Neural cell (in vitro differentiated cells): ENCODE measurements around the gene TDRD12. TPM values are rescaled to one million over a fixed set of nuclear protein-coding genes. Genes with fewer than 3 reads are reported as not detected.

ENCODE experiments used
- H2AFZ ChIP-seq: fragments of 200-600, 300-800 bp; sonication (generic), shearing (Covaris generic); 2 replicates; pipeline ENCODE4 v1.6.0; 2014; ENCODE audit warnings: low read depth, mild to moderate bottlenecking, antibody characterized with exemption, low read length, moderate library complexity
- H3F3A ChIP-seq: fragments of 200-600 bp; shearing (Covaris generic); 2 replicates; pipeline ENCODE4 v1.6.1; 2016; ENCODE audit warnings: mild to moderate bottlenecking, moderate library complexity, mixed read lengths, antibody characterized with exemption, low read length; ENCODE audit not compliant: insufficient read depth, poor library complexity, severe bottlenecking
- H3K27ac ChIP-seq: fragments of 200-600, 300-800 bp; sonication (generic), shearing (Covaris generic); 2 replicates; pipeline ENCODE4 v1.5.1; 2014; ENCODE audit warnings: mild to moderate bottlenecking, low read length, moderate library complexity
- H3K27me3 ChIP-seq: fragments of 300-800, 200-600 bp; sonication (generic), shearing (Covaris generic); 2 replicates; pipeline ENCODE4 v1.6.0; 2014; ENCODE audit warnings: mild to moderate bottlenecking, low read depth, low read length, moderate library complexity; ENCODE audit not compliant: insufficient read depth
- H3K36me3 ChIP-seq: fragments of 300-800, 200-600 bp; sonication (generic), shearing (Covaris generic); 2 replicates; pipeline ENCODE4 v1.5.1; 2014; ENCODE audit warnings: mild to moderate bottlenecking, antibody characterized with exemption, low read length, moderate library complexity; ENCODE audit not compliant: insufficient read depth
- H3K4me2 ChIP-seq: fragments of 300-800, 200-600 bp; sonication (generic), shearing (Covaris generic); 2 replicates; pipeline ENCODE4 v1.6.0; 2014; ENCODE audit warnings: mild to moderate bottlenecking, low read length
- H3K4me3 ChIP-seq: fragments of 300-800, 200-600 bp; sonication (generic), shearing (Covaris generic); 2 replicates; pipeline ENCODE4 v1.5.1; 2014; ENCODE audit warnings: mild to moderate bottlenecking, low read length, moderate library complexity
- H3K79me2 ChIP-seq: fragments of 200-600 bp; shearing (Covaris generic); replicated peaks from 2 replicates; pipeline ENCODE4 v1.6.0; 2014; ENCODE audit warnings: mild to moderate bottlenecking, low read length, moderate library complexity; ENCODE audit not compliant: insufficient read depth
- H3K9ac ChIP-seq: fragments of 300-800, 200-600 bp; sonication (generic), shearing (Covaris generic); 2 replicates; pipeline ENCODE4 v1.6.1; 2016; ENCODE audit warnings: mild to moderate bottlenecking, low read length, mixed read lengths
- H3K9me2 ChIP-seq: fragments of 200-600 bp; shearing (Covaris generic); 2 replicates; pipeline ENCODE4 v1.6.1; 2016; ENCODE audit warnings: mild to moderate bottlenecking, low read length, mixed read lengths; ENCODE audit not compliant: insufficient read depth
- H3K9me3 ChIP-seq: fragments of 200-600, 300-800 bp; sonication (generic), shearing (Covaris generic); 2 replicates; pipeline ENCODE4 v1.6.1; 2016; ENCODE audit warnings: mild to moderate bottlenecking, mixed run types, low read length, moderate library complexity, mixed read lengths
- H4K20me1 ChIP-seq: fragments of 200-600 bp; shearing (Covaris generic); 2 replicates; pipeline ENCODE4 v1.6.1; 2016; ENCODE audit warnings: mild to moderate bottlenecking, mixed run types; ENCODE audit not compliant: insufficient read depth
- CTCF ChIP-seq: fragments of 450-650 bp; IDR thresholded peaks from 2 replicates; pipeline ENCODE4 v1.5.1; 2014; ENCODE audit warnings: antibody characterized with exemption, mild to moderate bottlenecking, moderate library complexity; ENCODE audit not compliant: poor library complexity, severe bottlenecking
- EP300 ChIP-seq: fragments of 450-650 bp; conservative IDR thresholded peaks from 2 replicates; pipeline ENCODE4 v1.6.1; 2014; ENCODE audit warnings: antibody characterized with exemption, mild to moderate bottlenecking, moderate library complexity; ENCODE audit not compliant: poor library complexity, severe bottlenecking
- EZH2 ChIP-seq: fragments of 200-600, 300-800 bp; shearing (Covaris generic), sonication (generic); IDR thresholded peaks from 2 replicates; pipeline ENCODE4 v1.6.1; 2014; ENCODE audit warnings: antibody characterized with exemption, low read length, borderline replicate concordance, mild to moderate bottlenecking; ENCODE audit not compliant: insufficient read depth, poor library complexity, severe bottlenecking
- MXI1 ChIP-seq: fragments of 450-650 bp; conservative IDR thresholded peaks from 2 replicates; pipeline ENCODE4 v1.6.1; 2014; ENCODE audit warnings: antibody characterized with exemption, mild to moderate bottlenecking; ENCODE audit not compliant: poor library complexity, severe bottlenecking
- POLR2AphosphoS5 ChIP-seq: IDR thresholded peaks from 2 replicates; pipeline ENCODE4 v1.6.1; 2012
- RAD21 ChIP-seq: fragments of 450-650 bp; conservative IDR thresholded peaks from 2 replicates; pipeline ENCODE4 v1.6.1; 2014; ENCODE audit warnings: antibody characterized with exemption, mild to moderate bottlenecking, moderate library complexity
- REST ChIP-seq: IDR thresholded peaks from 2 replicates; pipeline ENCODE4 v1.6.1; 2012; ENCODE audit warnings: borderline replicate concordance
- SMC3 ChIP-seq: fragments of 450-650 bp; conservative IDR thresholded peaks from 2 replicates; pipeline ENCODE4 v1.6.1; 2014; ENCODE audit warnings: antibody characterized with exemption, mild to moderate bottlenecking, moderate library complexity; ENCODE audit not compliant: poor library complexity
- TAF1 ChIP-seq: IDR thresholded peaks from 2 replicates; pipeline ENCODE4 v1.6.1; 2012; ENCODE audit warnings: low read depth
- polyA plus RNA-seq: library from polyadenylated mRNA; depleted of rRNA; stranded (reverse); fragments of >200 nt; gene quantifications from 2 replicates; pipeline ENCODE4 v1.2.3, GENCODE V29; 2014

Gene TDRD12
- polyA plus RNA-seq, 1 donor from 2014 or later = 9.2 TPM

GRCh38 chr19:32809254-32809653, 89.7 kb downstream of the TDRD12 start:
- Histone ChIP-seq H3K36me3 (no peaks in the 10 kb centered on the region), H3K4me2 (no peak overlapping the region), H3K79me2 (no peaks in the 10 kb centered on the region), H3K9ac (no peak overlapping the region), H2AFZ (no peak overlapping the region), H3K27me3 (no peaks in the 10 kb centered on the region), H3K9me3 (no peaks in the 10 kb centered on the region), H3K4me3 (no peak overlapping the region), H3K9me2 (no peaks in the 10 kb centered on the region), H3F3A (no peaks in the 10 kb centered on the region), H3K27ac (no peak overlapping the region), H4K20me1 (no peaks in the 10 kb centered on the region)
- no peak for TF ChIP-seq SMC3

- no peak overlapping the region for H3K9ac ChIP-seq
- no peaks in the 10 kb centered on the region for H3K36me3 ChIP-seq
- no peaks in the 10 kb centered on the region for H3K9me3 ChIP-seq
- TF ChIP-seq POLR2AphosphoS5 = no peak
- no peak for TF ChIP-seq TAF1
- TF ChIP-seq EP300 = no peak
- TF ChIP-seq REST = no peak
- no peak for TF ChIP-seq RAD21
- TF ChIP-seq MXI1 = no peak
- TF ChIP-seq CTCF = no peak
- no peak overlapping the region for H3K27ac ChIP-seq
- H4K20me1 ChIP-seq = no peaks in the 10 kb centered on the region
- no peak overlapping the region for H3K4me2 ChIP-seq
- no peaks in the 10 kb centered on the region for H3K9me2 ChIP-seq
- H3K79me2 ChIP-seq = no peaks in the 10 kb centered on the region
- no peak overlapping the region for H3K4me3 ChIP-seq
- H2AFZ ChIP-seq = no peak overlapping the region
- H3F3A ChIP-seq = no peaks in the 10 kb centered on the region
- H3K27me3 ChIP-seq = no peaks in the 10 kb centered on the region
Observed at GRCh38 chr19:32809754-32810153, 90.2 kb downstream of the TDRD12 start.

- no peaks in the 10 kb centered on the region for H3K9me2 ChIP-seq
- no peak overlapping the region for H2AFZ ChIP-seq
- H3K4me3 ChIP-seq = no peak overlapping the region
- no peak overlapping the region for H3K9ac ChIP-seq
- no peaks in the 10 kb centered on the region for H3K79me2 ChIP-seq
- H3K27me3 ChIP-seq = no peaks in the 10 kb centered on the region
- H3K36me3 ChIP-seq = no peaks in the 10 kb centered on the region
- no peak for TF ChIP-seq POLR2AphosphoS5
- TF ChIP-seq REST = no peak
- TF ChIP-seq MXI1 = no peak
- no peak for TF ChIP-seq TAF1
- TF ChIP-seq CTCF = no peak
- no peak for TF ChIP-seq RAD21
- TF ChIP-seq SMC3 = no peak
- TF ChIP-seq EZH2 = no peak
- no peak for TF ChIP-seq EP300
- H3K4me2 ChIP-seq = no peak overlapping the region
- no peaks in the 10 kb centered on the region for H3F3A ChIP-seq
- H3K27ac ChIP-seq = no peak overlapping the region
- no peaks in the 10 kb centered on the region for H4K20me1 ChIP-seq
- no peaks in the 10 kb centered on the region for H3K9me3 ChIP-seq
Observed at GRCh38 chr19:32810452-32810851, 90.9 kb downstream of the TDRD12 start.
